NCI-H2029 treated with DMSO at 0.1 percent for 48 hours (cell line): ENCODE results near the gene KCNK5.
A peak's percentile ranks its signal among the peaks of the same experiment; 100 is the strongest.

Experiments used
- DNase-seq: peaks from one replicate; lab custom pipeline; 2025; lab: John Stamatoyannopoulos, UW

Gene KCNK5

GRCh38 chr6:39215640-39216158 is 13.6 kb downstream of the KCNK5 start:
- DNase-seq, result no peak

GRCh38 chr6:39214846-39215639 is 14.2 kb downstream of the KCNK5 start:
- peak; percentile 96 for DNase-seq

GRCh38 chr6:39214120-39214813 is 15.0 kb downstream of the KCNK5 start:
- DNase-seq, result no peak

- DNase-seq, result no peak
Observed at GRCh38 chr6:39213195-39213920, 15.9 kb downstream of the KCNK5 start.

GRCh38 chr6:39211183-39211582 is 18.1 kb downstream of the KCNK5 start:
- no peak for DNase-seq

- DNase-seq, result no peak
Observed at GRCh38 chr6:39210450-39210849, 18.8 kb downstream of the KCNK5 start.

GRCh38 chr6:39209911-39210310 is 19.4 kb downstream of the KCNK5 start:
- no peak for DNase-seq

GRCh38 chr6:39209360-39209811 is 19.9 kb downstream of the KCNK5 start:
- DNase-seq, result no peak

- DNase-seq, result no peak
Observed at GRCh38 chr6:39208223-39208739, 21.0 kb downstream of the KCNK5 start.

GRCh38 chr6:39207416-39208222 is 21.7 kb downstream of the KCNK5 start:
- DNase-seq, result no peak

GRCh38 chr6:39206250-39206721 is 23.0 kb downstream of the KCNK5 start:
- no peak for DNase-seq

- no peak for DNase-seq
Observed at GRCh38 chr6:39204646-39205244, 24.5 kb downstream of the KCNK5 start.

GRCh38 chr6:39204160-39204495 is 25.1 kb downstream of the KCNK5 start:
- no peak for DNase-seq

GRCh38 chr6:39203436-39204159 is 25.7 kb downstream of the KCNK5 start:
- DNase-seq, result no peak

GRCh38 chr6:39202166-39202565 is 27.1 kb downstream of the KCNK5 start:
- DNase-seq, result no peak

GRCh38 chr6:39200498-39201020 is 28.7 kb downstream of the KCNK5 start:
- no peak for DNase-seq

GRCh38 chr6:39199976-39200375 is 29.3 kb downstream of the KCNK5 start:
- no peak for DNase-seq

- no peak for DNase-seq
Observed at GRCh38 chr6:39199231-39199940, 29.9 kb downstream of the KCNK5 start.

GRCh38 chr6:39198528-39198927 is 30.7 kb downstream of the KCNK5 start:
- no peak for DNase-seq
